Right atrium auricular region (tissue), 2 donors: ENCODE data around the gene AGTR1. TPM values are rescaled to one million over a fixed set of nuclear protein-coding genes. Genes with fewer than 3 reads are reported as not detected.

Experiments
- DNase-seq: peaks from one replicate; pipeline ENCODE4 v3.0.0-alpha.2; 2019; ENCODE audit warnings: low spot score
- H3K27ac ChIP-seq, 2 donors: fragments of 200-600 bp; sonication (generic); 1 replicate in 1 of 2; 2 replicates in 1 of 2; pipeline ENCODE4 v1.5.1; 2016 to 2019
- H3K27me3 ChIP-seq, 2 donors: fragments of 200-600 bp; sonication (generic); one replicate each; pipeline versions ENCODE4 v1.5.1 to v1.6.0; 2017 to 2019
- H3K36me3 ChIP-seq: fragments of 200-600 bp; sonication (generic); one replicate; pipeline ENCODE4 v1.5.1; 2016
- H3K4me1 ChIP-seq, 2 donors: fragments of 200-600 bp; sonication (generic); one replicate each; pipeline versions ENCODE4 v1.5.1 to v1.6.0; 2017 to 2019
- H3K4me3 ChIP-seq, 2 donors: fragments of 200-600 bp; sonication (generic); 1 replicate in 1 of 2; 2 replicates in 1 of 2; pipeline ENCODE4 v1.5.1; 2017 to 2019; ENCODE audit warnings: mild to moderate bottlenecking in 1 of 2, moderate library complexity in 1 of 2
- H3K9me3 ChIP-seq, 2 donors: fragments of 200-600 bp; sonication (generic); one replicate each; pipeline ENCODE4 v1.5.1; 2019
- total RNA-seq, 2 donors: library from RNA; depleted of rRNA; stranded (reverse); fragments of >200 nt; gene quantifications; one replicate each; pipeline ENCODE4 v1.1.0, GENCODE V29; 2016
- TF ChIP-seq, protein P1 (sequence below), 2 donors: fragments of 200-600 bp; sonication (generic); IDR thresholded peaks; one replicate each; pipeline ENCODE4 v1.5.1; 2019; ENCODE audit warnings: antibody characterized with exemption in 2 of 2

AGTR1 gene
- total RNA-seq, 2 donors from 2014 or later = 22.6 to 35.2 TPM

DNA sequence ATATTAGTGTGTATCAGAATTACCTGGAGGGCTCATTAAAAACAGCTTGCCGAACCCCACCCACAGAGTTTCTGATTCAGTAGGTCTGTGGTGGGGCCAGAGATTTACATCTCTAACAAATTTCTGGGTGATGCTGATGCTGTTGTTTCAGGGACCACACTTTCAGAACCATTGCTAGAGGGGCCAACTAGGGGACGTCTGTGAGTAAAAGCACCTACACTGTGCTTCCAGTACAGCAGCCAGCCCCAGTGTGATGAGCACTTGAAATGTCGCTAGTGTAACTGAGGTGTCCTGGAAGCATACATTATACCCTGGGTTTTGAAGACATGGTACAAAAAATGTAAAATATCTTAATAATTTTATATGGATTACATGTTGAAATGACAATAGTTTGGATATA is 33.0 kb downstream of the AGTR1 start:
- H3K27ac ChIP-seq = no peak overlapping the region
- H3K36me3 ChIP-seq = no peaks in the 10 kb centered on the region
- H3K27me3 ChIP-seq = no peaks in the 10 kb centered on the region
- no peaks in the 10 kb centered on the region for H3K9me3 ChIP-seq
- no peak overlapping the region for H3K4me3 ChIP-seq
- peaks cover 0 to 13% of the 10 kb centered on the region in 2 donors for H3K4me1 ChIP-seq
- no peak for DNase-seq
- TF ChIP-seq, protein P1, sequence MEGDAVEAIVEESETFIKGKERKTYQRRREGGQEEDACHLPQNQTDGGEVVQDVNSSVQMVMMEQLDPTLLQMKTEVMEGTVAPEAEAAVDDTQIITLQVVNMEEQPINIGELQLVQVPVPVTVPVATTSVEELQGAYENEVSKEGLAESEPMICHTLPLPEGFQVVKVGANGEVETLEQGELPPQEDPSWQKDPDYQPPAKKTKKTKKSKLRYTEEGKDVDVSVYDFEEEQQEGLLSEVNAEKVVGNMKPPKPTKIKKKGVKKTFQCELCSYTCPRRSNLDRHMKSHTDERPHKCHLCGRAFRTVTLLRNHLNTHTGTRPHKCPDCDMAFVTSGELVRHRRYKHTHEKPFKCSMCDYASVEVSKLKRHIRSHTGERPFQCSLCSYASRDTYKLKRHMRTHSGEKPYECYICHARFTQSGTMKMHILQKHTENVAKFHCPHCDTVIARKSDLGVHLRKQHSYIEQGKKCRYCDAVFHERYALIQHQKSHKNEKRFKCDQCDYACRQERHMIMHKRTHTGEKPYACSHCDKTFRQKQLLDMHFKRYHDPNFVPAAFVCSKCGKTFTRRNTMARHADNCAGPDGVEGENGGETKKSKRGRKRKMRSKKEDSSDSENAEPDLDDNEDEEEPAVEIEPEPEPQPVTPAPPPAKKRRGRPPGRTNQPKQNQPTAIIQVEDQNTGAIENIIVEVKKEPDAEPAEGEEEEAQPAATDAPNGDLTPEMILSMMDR (IDR thresholded peaks at IDR 0.05) = no peak

DNA sequence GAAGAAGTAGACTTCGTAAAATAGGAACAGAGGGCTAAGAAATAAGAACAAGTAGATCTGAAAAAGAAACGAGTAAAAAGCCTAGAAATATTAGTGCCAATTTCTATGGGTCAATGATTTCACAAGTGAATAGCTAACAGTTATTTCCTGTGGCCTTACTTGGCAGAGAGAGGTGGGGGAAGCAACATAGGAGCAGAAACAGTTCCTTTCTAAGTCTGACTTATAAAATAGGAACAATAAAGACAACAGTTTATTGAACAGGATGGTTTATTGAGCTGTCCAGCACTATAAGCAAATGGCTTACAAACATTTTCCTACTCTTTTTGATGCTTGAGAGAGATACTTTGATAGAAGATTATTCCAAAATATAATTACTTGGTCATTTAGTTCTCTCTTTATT is 37.9 kb downstream of the AGTR1 start:
- DNase-seq = no peak
- H3K4me1 ChIP-seq = no peaks in the 10 kb centered on the region
- H3K27ac ChIP-seq = no peak overlapping the region
- H3K9me3 ChIP-seq = no peaks in the 10 kb centered on the region
- TF ChIP-seq, protein P1 (IDR thresholded peaks at IDR 0.05) = no peak
- no peaks in the 10 kb centered on the region for H3K36me3 ChIP-seq
- no peaks in the 10 kb centered on the region for H3K27me3 ChIP-seq
- no peak overlapping the region for H3K4me3 ChIP-seq

DNA sequence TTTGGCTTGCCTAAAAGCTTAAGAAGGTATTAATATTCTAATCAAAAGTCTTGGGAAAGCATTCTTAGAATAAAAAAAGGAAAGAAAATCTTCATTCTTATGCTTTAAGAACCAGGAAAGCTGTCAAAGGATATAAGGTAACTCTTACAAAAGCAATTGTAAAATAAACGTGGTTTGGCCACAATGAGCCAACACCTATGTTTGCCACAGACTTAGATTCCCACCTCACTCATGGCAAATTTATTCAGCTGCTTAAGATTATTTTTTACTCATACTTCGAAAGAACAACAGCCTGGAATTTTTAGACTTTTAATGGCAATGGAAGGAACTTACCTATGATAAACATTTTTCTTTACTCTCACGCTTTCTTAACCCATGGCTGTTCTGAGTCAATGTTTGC is 38.4 kb downstream of the AGTR1 start:
- H3K27ac ChIP-seq = no peak overlapping the region
- TF ChIP-seq, protein P1 (IDR thresholded peaks at IDR 0.05) = no peak
- H3K36me3 ChIP-seq = no peaks in the 10 kb centered on the region
- no peak for DNase-seq
- no peak overlapping the region for H3K4me3 ChIP-seq
- no peaks in the 10 kb centered on the region for H3K27me3 ChIP-seq
- no peaks in the 10 kb centered on the region for H3K9me3 ChIP-seq
- H3K4me1 ChIP-seq = no peaks in the 10 kb centered on the region

DNA sequence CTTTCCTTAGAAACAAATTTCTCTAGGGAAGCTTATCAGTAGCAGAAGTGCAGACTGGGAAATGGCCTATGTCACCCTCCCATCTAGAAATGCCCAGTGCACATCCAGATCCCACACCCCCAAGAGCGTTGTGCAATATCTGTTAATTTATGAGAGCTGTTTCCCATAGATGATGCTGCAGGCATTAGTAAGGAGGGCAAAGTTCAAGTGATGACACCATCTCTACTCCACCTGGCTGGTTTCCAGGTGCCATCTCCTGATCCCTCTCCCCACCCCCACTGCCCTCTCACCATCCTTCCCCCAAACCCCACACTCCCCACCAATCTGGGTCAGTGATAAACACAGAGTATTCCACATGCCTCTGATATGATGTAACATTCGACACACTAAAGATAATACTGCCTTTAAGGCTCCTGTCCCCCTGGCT is 39.4 kb downstream of the AGTR1 start:
- H3K4me1 ChIP-seq = no peaks in the 10 kb centered on the region
- H3K9me3 ChIP-seq = no peaks in the 10 kb centered on the region
- no peak for DNase-seq
- no peaks in the 10 kb centered on the region for H3K36me3 ChIP-seq
- no peaks in the 10 kb centered on the region for H3K27me3 ChIP-seq
- H3K27ac ChIP-seq = peak overlapping the region in 1 of 2 donors; percentile 27
- H3K4me3 ChIP-seq = no peak overlapping the region
- TF ChIP-seq, protein P1 (IDR thresholded peaks at IDR 0.05) = no peak

DNA sequence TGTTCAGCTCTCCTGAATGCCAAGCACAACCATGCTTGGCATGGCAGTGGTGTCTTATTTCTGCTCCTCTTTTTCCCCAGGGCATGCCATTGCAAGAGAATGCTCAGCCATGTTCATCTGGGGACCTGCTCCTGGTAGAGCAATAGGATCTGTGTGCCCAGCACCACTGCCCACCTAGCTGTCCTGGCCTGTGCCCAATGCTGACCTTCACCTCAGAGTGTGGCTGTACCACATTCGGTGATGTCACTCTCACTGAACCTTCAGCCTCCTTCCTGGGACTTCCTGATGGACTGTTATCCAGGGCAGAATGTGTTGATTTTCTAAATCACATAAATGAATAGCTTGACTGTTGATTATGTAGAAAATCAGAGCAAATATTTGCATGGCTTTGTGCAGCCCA is 42.0 kb downstream of the AGTR1 start:
- Histone ChIP-seq H3K4me3 (no peak overlapping the region), H3K27me3 (no peaks in the 10 kb centered on the region), H3K9me3 (no peaks in the 10 kb centered on the region), H3K27ac (no peak overlapping the region), H3K36me3 (no peaks in the 10 kb centered on the region), H3K4me1 (no peaks in the 10 kb centered on the region)
- TF ChIP-seq, protein P1 (IDR thresholded peaks at IDR 0.05) = no peak
- DNase-seq = no peak

DNA sequence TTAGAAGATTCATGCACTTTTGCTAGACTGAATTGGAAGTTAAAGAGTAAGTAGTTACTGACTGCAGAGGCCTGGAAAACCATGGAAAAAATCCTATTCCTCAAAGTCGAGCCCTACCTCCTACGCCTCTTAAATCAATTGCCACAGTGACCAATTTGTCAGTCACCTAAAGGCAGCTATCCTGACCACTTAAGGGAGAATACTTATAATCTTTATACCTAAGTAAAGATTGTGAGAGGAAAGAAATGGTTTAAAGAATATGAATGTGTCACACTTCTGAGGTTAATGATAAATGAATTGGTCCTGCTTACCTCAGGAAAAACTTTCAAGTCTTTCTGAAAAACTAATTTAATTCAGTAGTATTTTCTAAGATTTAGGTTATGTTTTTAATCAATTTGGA is 42.6 kb downstream of the AGTR1 start:
- H3K27me3 ChIP-seq = no peaks in the 10 kb centered on the region
- no peak for DNase-seq
- TF ChIP-seq, protein P1 (IDR thresholded peaks at IDR 0.05) = no peak
- no peaks in the 10 kb centered on the region for H3K4me1 ChIP-seq
- H3K4me3 ChIP-seq = no peak overlapping the region
- no peak overlapping the region for H3K27ac ChIP-seq
- no peaks in the 10 kb centered on the region for H3K9me3 ChIP-seq
- H3K36me3 ChIP-seq = no peaks in the 10 kb centered on the region
